Heart left ventricle (tissue), 16 donors: ENCODE data around the gene SHROOM3. TPM values are rescaled to one million over a fixed set of nuclear protein-coding genes. Genes with fewer than 3 reads are reported as not detected.

Experiments
- ATAC-seq, 4 donors: fragments of 200-7000 bp; cut with Tn5 transposase; one replicate each; pipeline ENCODE4 v1.9.1; 2020 to 2022; ENCODE audit warnings: moderate library complexity in 4 of 4, mild to moderate bottlenecking in 3 of 4, moderate number of reproducible peaks in 1 of 4
- DNase-seq, 5 donors: peaks; one replicate each; pipeline ENCODE4 v3.0.0-alpha.2; 2020
- H3K27ac ChIP-seq, 12 donors: fragments of 200-600 bp; sonication (generic) in 4 of 12; one replicate each; pipeline versions ENCODE4 v1.5.0 to v1.8.0; 2016 to 2022; ENCODE audit warnings: mild to moderate bottlenecking in 2 of 12
- H3K27me3 ChIP-seq, 9 donors: fragments of 200-600 bp; sonication (generic) in 2 of 9; one replicate each; pipeline versions ENCODE4 v1.5.1 to v1.8.0; 2016 to 2022; ENCODE audit warnings: mild to moderate bottlenecking in 3 of 9
- H3K36me3 ChIP-seq, 9 donors: fragments of 200-600 bp; sonication (generic) in 2 of 9; one replicate each; pipeline versions ENCODE4 v1.5.0 to v1.8.0; 2018 to 2022; ENCODE audit warnings: mild to moderate bottlenecking in 2 of 9
- H3K4me1 ChIP-seq, 12 donors: fragments of 200-600 bp; sonication (generic) in 4 of 12; one replicate each; pipeline versions ENCODE4 v1.5.0 to v1.8.0; 2016 to 2022; ENCODE audit warnings: mild to moderate bottlenecking in 3 of 12
- H3K4me3 ChIP-seq, 12 donors: fragments of 200-600 bp; sonication (generic) in 4 of 12; one replicate each; pipeline versions ENCODE4 v1.5.0 to v1.8.0; 2017 to 2022; ENCODE audit warnings: mild to moderate bottlenecking in 9 of 12, moderate library complexity in 4 of 12
- H3K9me3 ChIP-seq, 12 donors: fragments of 200-600 bp; sonication (generic) in 4 of 12; one replicate each; pipeline versions ENCODE4 v1.5.0 to v1.8.0; 2016 to 2022; ENCODE audit warnings: mild to moderate bottlenecking in 1 of 12
- POLR2A ChIP-seq, 2 donors: fragments of 450-650 bp; IDR thresholded peaks; one replicate each; pipeline ENCODE4 v1.6.1; 2017; ENCODE audit warnings: antibody characterized with exemption in 2 of 2, mild to moderate bottlenecking in 2 of 2, moderate library complexity in 2 of 2
- WGBS, 4 donors: extraction: QIAGEN DNeasy Blood & Tissue Kit in 2 of 4; methylation state at CpG; one replicate each; pipeline versions ENCODE4 v1.1.5 to v1.1.7; 2013 to 2018; 5-methylcytosine and 5-hydroxymethylcytosine counted together
- intact Hi-C, 10 donors: fragments of 100-400 bp; cut with DNase I; formaldehyde crosslinking; loops; one replicate each; pipeline versions ENCODE4 v1.11.1 to v1.14.2; 2022
- polyA plus RNA-seq, 2 donors: library from polyadenylated mRNA; stranded (reverse); fragments of 200-250 nt; gene quantifications; one replicate each; pipeline ENCODE4 v1.2.3, GENCODE V29; 2013
- total RNA-seq, 9 donors: library from RNA; depleted of rRNA in 2 of 9; stranded (reverse); fragments of >200 nt in 2 of 9; fragmentation: NEBNext Ultra II Directional in 3 of 9; extraction: Animal tissue kit (Norgen Biotek cat#: 25700) in 3 of 9; gene quantifications; one replicate each; pipeline versions ENCODE4 v1.1.0 to v1.2.4, GENCODE V29; 2016 to 2023
- TF ChIP-seq, protein P1 (sequence below), 12 donors: fragments of 200-600 bp; sonication (generic) in 4 of 12; IDR thresholded peaks; one replicate each; pipeline versions ENCODE4 v1.5.0 to v1.8.0; 2018 to 2022; ENCODE audit warnings: antibody characterized with exemption in 12 of 12, mild to moderate bottlenecking in 5 of 12
- donor health status: ischemic (EF 13 %, LVEDD 7.1; RV severe dilation, severe dysfunction).
- donor health status: healthy with polysubstance abuse.
- donor health status: DM: no; HTN: yes; CAD: no.
- donor health status: DM: no; HTN: no; CAD: no.
- donor health status: ischemic (EF 25% LVEDD 6.9; RV normal size, moderate dysfunction).
- donor health status: ischemic (EF 25% LVEDD 5.7; RV mildly dilated, moderate dysfunction).
- donor health status: healthy.
- donor health status: DM: yes; HTN: yes; CAD: no.
- donor health status: ischemic (EF 35%, LVEDD 5.7; RV mildly dilated, moderate dysfunction).
- donor health status: nonischemic (EF 11% LVEDD 7.7; RV severe dilation, severe dysfunction).
- donor health status: DM: yes; HTN: yes; CAD: no.
- donor health status: PGD.
- donor health status: ischemic (EF 29% LVEDD 5.4; RV normal size, mild dysfunction).
- donor health status: nonischemic (EF 23%, LVEDD 6.1; RV moderate dilation, normal function).

Gene SHROOM3
- total and polyA plus RNA-seq, 11 donors, result 4.6 to 38.5 (median 20.3) TPM

DNA sequence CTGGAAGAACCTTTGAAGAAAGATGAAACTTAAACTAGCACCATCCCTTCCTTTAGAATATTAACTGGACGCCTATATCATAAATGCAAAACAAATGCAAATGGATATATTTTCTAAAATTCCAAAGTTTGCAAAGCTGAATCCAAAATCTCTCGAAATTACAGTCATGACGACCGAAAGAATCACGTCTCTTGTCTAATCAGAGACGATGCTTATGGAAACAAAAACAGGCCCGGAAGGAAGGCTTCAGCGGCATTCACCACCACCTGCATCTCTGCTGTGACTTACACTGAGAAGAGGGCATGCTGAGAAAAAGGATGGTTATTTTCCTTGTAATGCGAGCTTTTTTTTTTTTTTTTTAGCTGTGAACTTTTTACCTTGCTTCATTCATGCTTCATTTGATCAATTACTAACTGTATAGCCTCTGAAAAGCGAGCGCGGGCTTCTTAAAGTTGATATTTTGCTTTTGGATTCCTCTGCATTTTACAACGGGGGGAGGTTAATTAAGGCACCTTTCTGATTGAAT, 253.7 kb downstream of the SHROOM3 start:
- ATAC-seq (no peak), DNase-seq (no peak)
- Histone ChIP-seq H3K27me3 (peaks cover 0 to 75% (median 0%) of the 10 kb centered on the region in 9 donors), H3K9me3 (no peaks in the 10 kb centered on the region), H3K36me3 (no peaks in the 10 kb centered on the region), H3K27ac (peak overlapping the region in 4 of 12 donors; percentile 11 to 52 (median 46)), H3K4me1 (peaks cover 0 to 36% (median 20%) of the 10 kb centered on the region in 12 donors), H3K4me3 (peak overlapping the region; percentile 37 to 71 (median 56))
- WGBS, 4 donors, result 31 to 39% (median 31%) methylated on average over 13 of the region's 13 CpGs
- TF ChIP-seq, protein P1, sequence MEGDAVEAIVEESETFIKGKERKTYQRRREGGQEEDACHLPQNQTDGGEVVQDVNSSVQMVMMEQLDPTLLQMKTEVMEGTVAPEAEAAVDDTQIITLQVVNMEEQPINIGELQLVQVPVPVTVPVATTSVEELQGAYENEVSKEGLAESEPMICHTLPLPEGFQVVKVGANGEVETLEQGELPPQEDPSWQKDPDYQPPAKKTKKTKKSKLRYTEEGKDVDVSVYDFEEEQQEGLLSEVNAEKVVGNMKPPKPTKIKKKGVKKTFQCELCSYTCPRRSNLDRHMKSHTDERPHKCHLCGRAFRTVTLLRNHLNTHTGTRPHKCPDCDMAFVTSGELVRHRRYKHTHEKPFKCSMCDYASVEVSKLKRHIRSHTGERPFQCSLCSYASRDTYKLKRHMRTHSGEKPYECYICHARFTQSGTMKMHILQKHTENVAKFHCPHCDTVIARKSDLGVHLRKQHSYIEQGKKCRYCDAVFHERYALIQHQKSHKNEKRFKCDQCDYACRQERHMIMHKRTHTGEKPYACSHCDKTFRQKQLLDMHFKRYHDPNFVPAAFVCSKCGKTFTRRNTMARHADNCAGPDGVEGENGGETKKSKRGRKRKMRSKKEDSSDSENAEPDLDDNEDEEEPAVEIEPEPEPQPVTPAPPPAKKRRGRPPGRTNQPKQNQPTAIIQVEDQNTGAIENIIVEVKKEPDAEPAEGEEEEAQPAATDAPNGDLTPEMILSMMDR (IDR thresholded peaks at IDR 0.05), result no peak
- TF ChIP-seq POLR2A (IDR thresholded peaks at IDR 0.05), result no peak
- intact Hi-C loops, result loop anchor here in 1 of 10 donors (5.0 kb wide), 1 partner anchor 49 kb away; no protein-coding TSS in a partner anchor

DNA sequence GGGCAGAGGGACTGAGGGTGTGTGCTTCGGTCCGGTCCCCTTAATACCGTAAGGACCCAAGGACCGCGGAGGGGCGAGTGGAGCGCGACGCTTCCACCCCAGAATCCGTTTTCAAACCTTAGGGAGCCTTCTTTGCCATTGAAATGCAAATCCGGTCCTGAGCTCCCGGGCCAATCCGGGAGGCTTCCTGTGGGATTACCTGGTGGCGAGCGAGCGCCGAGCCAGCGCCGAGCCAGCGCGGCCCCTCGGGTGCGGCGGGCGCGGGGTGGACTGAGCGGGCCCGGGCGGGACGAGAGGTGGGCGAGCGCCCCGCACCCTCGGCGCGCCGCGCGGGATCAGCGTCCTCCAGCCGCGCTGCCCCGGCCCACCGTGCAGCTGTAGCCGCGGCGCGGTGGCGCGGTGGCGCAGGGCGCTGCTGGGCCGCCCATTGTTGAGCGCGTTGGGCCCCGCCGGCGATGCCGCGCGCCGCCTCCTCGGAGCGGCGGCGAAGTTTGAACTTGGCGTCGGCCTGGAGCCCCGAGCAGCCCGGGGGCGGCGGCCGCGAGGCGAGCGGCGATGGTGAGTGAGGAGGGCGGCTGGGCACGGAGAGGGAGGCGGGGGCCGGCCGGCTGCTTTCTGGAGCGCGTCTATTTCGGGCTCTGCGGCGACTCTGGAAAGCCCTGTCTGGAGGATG, 254.3 kb downstream of the SHROOM3 start:
- intact Hi-C loops, result loop anchor here in 1 of 10 donors (5.0 kb wide), 1 partner anchor 48 kb away; no protein-coding TSS in a partner anchor
- peak; percentile 38 to 69 (median 59) for DNase-seq
- TF ChIP-seq, protein P1 (IDR thresholded peaks at IDR 0.05), result no peak
- no peak for TF ChIP-seq POLR2A (IDR thresholded peaks at IDR 0.05)
- peak in 3 of 4 donors; percentile 76 to 86 (median 82) for ATAC-seq
- no peaks in the 10 kb centered on the region for H3K9me3 ChIP-seq
- H3K27ac ChIP-seq, result peak overlapping the region in 6 of 12 donors; percentile 41 to 69 (median 52)
- H3K36me3 ChIP-seq, result no peaks in the 10 kb centered on the region
- H3K4me3 ChIP-seq, result peak overlapping the region; percentile 37 to 71 (median 56)
- WGBS, 4 donors, result 1 to 4% (median 2%) methylated on average over 29 to 87 of the region's 87 CpGs
- H3K4me1 ChIP-seq, result peaks cover 0 to 36% (median 20%) of the 10 kb centered on the region in 12 donors
- peaks cover 0 to 70% (median 0%) of the 10 kb centered on the region in 9 donors for H3K27me3 ChIP-seq

- no peak for ATAC-seq
- no peak for TF ChIP-seq POLR2A (IDR thresholded peaks at IDR 0.05)
- TF ChIP-seq, protein P1 (IDR thresholded peaks at IDR 0.05), result no peak
- WGBS, 4 donors, result 23 to 29% (median 28%) methylated on average over 12 of the region's 12 CpGs
- H3K36me3 ChIP-seq, result no peaks in the 10 kb centered on the region
- peaks cover 0 to 36% (median 20%) of the 10 kb centered on the region in 12 donors for H3K4me1 ChIP-seq
- intact Hi-C loops, result no loop called here
- H3K4me3 ChIP-seq, result peak overlapping the region; percentile 37 to 71 (median 56)
- DNase-seq, result no peak
- peak overlapping the region in 5 of 12 donors; percentile 41 to 69 (median 52) for H3K27ac ChIP-seq
- H3K9me3 ChIP-seq, result no peaks in the 10 kb centered on the region
- H3K27me3 ChIP-seq, result peaks cover 0 to 74% (median 0%) of the 10 kb centered on the region in 9 donors
These were observed 255.2 kb downstream of the SHROOM3 start for GRCh38 chr4:76690011-76690905.
